HG03460 (cell line): ENCODE measurements around the gene MTFP1.
"Not testable (repeated sequence)": the region's sequence is repeated elsewhere in the genome, so short reads cannot be mapped to it uniquely, and the experiment has no call there.

Experiments used
- ATAC-seq: cut with Tn5 transposase; IDR thresholded peaks from one replicate; pipeline ENCODE4 v1.9.1; 2021; ENCODE audit not compliant: unreplicated experiment

The MTFP1 gene

DNA sequence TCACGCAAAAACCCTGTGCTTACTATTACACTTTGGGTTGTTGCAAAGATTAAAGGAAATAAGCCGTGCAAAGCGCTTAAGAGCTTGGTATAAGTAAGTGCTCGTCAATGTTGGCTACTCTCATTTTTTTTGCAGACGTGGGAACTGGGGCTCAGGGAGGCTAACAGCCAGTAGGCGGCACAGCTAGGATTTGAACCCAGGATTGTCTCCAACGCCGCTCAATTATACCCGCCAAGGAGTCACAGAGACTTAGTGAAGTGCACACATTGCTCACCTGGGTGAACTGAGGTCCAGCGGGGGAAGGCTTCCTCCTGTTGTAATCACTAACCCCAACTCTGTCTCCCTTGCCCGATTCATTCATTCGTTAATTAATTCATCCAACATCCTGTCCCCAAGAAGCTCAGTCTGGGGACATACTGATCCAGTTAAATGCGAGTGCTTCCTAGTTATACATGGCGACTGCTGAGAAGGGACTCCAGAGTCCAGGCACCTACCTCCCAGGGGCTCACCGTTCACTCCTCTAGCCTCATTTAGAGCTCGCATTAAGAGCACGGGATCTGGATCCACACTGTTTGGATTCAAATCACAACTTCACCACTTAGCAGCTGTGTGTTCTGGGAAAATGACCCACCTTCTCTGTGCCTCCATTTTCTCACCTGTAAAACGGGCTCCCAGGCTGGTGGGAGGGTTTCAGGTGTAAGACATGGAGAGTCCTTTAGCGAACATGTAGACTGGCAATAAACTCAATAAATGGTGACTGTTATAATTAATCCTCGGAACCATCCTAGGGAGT lies 838 bp upstream of the MTFP1 start:
- ATAC-seq = no peak

DNA sequence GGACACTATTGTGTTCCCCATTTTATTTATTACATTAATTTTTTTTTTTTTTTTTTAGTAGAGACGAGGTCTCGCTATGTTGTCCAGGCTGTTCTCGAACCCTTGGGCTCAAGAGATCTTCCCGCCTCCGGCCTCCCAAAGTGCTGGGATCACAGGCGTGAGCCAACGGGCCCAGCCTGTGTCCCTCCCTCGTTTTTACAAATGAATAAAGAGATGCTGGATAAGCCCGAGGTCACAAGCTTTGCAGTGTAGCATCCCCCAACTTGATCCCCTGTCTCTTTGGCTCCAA lies 297 bp upstream of the MTFP1 start:
- ATAC-seq = no peak

DNA sequence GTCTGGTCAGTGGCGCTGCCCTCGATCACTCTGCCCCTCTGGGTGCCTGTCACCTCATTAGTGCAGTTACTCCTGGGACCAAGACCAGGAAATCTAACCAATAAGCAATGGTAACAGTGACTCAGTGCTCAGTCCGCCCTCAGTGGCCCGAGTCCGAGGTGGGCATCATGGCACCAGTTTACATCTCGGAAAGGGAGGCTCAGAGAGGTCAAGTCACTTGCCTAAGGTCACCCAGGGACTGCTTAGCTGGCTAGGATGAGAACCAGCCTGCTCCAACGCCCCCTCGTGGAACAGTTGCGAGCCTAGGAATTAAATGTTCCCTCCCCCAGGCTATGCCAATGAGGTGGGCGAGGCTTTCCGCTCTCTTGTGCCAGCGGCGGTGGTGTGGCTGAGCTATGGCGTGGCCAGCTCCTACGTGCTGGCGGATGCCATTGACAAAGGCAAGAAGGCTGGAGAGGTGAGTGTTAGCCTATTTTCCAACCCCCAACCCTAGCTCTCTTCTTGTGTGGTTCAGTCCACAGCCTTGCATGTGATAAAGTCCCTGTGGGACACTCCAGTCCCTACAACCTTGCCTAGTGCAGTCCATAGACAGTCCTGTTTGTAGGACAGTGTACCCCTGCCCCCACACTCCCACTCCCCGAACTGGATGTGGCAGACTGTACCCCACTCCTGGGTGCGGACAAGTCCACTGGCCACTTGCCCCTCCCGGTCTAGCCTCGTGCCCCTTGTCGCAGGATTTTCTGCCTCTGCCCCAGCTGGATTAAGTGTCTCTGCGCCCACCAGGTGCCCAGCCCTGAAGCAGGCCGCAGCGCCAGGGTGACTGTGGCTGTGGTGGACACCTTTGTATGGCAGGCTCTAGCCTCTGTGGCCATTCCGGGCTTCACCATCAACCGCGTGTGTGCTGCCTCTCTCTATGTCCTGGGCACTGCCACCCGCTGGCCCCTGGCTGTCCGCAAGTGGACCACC lies 1.1 kb downstream of the MTFP1 start:
- ATAC-seq = no peak

DNA sequence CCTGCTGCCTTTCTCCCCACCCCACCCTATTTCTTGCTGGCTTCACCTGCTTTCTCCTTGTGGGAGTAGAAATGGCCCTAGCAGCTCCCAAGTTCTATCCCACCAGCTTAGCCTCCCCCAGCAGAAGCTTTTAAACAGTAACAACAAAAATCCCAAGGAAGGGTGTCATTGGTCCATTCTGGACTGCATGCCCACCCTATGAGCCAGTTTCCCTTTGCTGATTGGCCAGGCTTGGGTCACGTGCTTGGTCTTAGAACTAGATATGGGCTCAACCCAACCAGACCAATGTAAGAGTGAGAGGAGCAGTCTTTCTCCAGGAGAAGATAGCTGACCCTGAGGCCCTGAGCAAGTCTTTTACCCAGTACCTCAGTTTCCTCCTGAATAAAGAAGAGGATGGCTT lies 2.3 kb downstream of the MTFP1 start:
- no peak for ATAC-seq

DNA sequence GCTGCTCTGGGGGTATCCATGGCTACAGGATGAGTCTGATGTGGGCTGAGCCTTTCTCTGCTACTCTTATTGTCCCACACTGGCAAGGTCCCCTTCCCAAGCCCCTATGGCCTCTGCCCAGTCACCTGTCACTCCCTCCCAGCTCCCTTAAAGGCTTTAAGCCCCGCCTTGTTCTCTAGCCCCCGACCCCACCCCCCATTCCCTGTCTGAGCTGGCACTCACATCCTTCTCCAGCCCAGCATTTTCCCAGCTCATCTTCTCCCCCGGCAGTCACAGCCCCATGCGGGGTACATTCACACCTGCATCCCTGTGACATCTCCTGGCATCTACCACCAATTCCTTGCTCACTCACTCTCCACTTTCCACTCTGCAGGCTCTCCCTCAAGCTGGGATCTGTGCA lies 4.3 kb downstream of the MTFP1 start:
- ATAC-seq = no peak

DNA sequence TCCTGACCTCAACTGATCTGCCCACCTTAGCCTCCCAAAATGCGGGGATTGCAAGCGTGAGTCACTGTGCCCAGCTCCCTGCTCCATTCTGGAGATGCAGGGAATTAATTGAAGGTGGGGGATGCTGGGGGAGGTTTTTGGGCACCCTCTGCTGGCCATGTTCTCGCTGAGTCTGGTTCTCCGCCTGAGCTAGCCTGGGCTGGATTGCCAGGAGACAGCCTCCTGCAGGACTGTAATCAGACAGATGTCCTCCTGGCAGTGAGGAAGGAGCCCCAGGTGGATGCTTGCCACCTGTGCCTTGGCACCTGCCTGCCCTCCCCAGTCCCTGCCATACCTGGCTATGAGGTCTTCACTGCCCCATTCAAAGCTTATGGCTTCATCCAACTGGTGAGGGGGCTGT lies 5.4 kb downstream of the MTFP1 start:
- ATAC-seq = no peak

DNA sequence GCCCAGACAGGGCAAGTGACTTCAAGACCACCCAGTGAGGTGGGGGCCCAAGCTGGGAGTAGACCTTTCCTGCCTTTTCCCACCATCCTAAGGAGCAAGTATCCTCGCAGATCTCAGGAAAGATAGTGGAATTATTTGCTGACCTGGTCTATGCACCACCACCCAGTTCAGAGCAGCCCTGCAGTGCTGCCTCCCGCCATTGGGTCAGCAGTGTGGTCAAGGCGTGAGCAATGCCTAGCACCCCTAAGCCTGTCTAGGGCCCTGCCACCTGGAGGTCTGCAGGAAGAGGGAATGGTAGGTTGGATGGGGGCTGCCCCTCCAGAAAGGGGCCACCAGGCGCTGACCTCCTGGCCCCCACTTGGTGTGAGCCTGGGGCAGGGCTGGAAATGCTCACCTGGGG lies 6.5 kb downstream of the MTFP1 start:
- no peak for ATAC-seq

DNA sequence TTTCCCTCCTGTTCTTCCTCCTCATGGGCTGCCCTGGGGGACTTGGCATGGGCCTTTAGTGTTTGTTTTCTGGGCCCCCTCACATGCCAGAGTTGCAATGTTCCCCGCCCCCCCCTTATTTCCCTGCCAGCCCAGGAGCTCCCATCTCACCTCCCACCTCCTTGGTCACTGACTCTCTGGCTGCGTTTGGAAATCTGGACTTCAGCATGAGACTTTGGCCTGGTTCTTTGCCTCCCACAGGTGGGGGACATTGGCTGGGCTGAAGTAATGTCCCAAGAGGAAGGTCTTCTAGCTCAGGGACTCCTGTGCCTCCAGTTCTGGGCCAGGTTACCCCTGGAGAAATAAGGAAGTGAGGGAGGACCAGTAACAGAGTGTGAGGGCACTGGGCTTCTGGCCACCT lies 7.0 kb downstream of the MTFP1 start:
- ATAC-seq = no peak

DNA sequence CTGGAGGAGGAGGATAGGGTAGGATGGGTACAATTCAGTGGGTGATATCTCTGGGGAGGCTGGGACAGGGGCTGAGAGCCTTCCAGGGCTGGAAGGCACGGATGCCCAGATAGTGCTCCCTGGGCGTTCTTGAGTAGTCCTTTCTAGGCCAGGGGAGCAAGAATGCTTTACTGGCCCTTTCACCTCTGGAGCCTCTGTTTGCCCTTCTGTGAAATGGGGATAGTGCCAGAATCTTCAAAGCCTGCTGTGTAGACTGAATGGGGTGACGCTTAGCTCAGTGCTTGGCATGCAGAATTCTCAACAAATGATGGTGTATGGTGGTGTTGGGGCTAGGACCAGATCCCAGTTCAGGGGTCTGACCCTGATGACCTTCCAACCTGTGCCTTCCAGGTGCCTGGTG lies 7.7 kb downstream of the MTFP1 start:
- no peak for ATAC-seq

DNA sequence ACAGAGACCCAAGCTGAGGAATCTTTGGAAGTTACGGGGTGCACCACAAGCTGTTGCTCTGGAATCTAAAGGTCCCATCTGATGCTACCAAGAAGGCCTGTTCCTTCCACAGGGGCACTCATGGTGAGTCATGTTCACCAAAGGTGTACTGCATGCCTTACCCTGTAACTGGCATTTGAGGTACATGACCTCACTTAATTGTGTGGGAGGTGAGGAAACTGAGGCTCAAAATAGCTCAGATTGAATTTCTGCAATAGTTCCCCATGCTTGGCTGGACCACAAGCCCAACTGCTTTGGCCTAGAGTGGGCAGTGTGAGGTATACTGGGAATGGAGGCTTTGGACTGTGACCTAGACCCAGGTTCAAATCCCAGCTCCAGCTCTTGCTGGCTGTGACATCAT lies 8.2 kb downstream of the MTFP1 start:
- ATAC-seq = no peak

DNA sequence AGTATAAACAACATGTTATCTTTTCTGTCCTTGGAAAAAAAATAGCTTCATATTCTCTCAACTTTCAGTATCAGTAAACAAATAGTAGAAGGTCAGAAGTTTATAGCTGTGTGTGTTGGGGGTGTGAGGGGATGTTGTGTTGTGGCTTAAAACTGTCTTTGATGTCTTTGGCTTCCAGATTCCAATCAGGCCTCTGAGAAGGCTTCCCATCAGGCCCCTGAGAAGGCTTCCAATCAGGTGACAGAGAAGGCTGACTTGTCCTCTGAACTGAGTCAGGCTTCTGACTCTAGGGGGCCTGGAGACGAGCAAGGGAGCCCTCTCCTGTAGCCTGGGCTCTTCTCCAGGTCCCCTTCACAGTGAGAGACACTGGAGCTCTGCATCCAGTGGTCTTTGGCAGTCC lies 9.3 kb downstream of the MTFP1 start:
- no peak for ATAC-seq

DNA sequence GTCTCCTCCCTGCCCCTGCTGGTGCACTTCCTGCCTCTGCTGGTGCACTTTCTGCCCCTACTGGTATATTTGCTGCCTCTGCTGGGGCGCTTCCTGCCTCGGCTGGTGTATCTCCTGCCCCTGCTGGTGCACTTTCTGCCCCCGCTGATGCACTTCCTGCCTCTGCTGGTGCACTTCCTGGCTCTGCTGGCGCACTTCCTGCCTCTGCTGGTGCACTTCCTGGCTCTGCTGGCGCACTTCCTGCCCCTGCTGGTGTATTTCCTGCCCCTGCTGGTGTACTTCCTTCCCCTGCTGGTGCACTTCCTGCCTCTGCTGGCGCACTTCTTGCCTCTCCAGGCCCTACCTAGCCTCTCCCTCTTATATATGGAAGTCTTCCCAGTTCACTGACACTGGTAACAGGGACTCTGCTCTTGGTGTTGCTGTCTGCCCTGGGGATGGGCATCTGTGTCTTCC lies 10.1 kb downstream of the MTFP1 start:
- no peak for ATAC-seq

DNA sequence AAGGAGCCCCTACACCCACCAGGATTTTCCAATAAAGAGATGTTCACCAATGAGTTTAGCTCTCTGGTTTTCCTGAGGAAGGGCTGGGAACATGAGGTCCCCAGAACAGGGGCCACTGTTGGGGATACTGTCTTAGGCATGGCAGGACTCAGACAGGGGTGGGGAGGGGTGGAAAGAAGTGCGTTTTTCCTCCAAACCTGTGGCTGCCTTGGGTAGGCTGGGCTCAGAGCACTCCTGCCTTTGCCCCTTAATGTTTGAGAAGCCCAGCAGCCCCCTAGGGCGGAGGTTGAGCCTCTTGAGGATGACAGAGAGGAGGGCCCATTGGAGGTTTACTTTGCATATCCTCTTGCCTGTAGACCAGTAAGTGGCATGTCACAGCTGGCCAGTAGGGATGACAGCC lies 10.6 kb downstream of the MTFP1 start:
- ATAC-seq = no peak

DNA sequence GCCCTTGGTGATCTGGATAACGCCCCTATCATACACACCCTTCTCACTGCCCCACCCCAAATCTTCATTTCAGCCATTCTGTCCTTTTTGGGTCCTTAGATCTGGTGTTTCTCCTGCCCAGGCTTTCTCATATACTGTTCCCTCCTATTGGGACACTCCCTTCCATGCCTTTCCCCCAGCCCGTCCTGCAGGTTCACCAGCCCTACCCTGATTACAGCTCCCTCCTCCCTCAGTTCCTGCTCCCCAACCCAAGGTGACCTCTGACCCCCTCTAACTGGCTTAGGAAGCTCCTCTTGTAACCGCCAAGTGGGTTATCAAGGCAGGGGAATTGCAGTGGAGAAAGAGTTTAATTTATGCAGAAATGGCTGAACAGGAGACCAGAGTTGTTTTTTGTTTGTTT lies 13.0 kb downstream of the MTFP1 start:
- no peak for ATAC-seq

DNA sequence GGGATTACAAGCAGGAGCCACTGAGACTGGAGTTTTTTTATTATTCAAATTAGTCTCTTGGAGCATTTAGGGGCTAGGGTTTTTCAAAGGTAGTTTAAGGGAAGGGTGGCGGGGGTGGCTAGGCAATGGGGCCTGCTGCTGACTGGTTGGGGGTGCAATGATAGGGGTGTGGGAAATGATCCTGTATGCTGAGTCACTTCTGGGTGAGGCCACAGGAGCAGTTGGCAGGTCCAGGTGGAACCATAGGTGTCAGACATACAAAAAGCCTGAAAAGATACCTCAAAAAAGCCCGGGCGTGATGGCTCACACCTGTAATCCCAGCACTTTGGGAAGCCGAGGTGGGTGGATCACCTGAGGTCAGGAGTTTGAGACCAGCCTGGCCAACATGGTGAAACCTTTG lies 13.7 kb downstream of the MTFP1 start:
- no peak for ATAC-seq

DNA sequence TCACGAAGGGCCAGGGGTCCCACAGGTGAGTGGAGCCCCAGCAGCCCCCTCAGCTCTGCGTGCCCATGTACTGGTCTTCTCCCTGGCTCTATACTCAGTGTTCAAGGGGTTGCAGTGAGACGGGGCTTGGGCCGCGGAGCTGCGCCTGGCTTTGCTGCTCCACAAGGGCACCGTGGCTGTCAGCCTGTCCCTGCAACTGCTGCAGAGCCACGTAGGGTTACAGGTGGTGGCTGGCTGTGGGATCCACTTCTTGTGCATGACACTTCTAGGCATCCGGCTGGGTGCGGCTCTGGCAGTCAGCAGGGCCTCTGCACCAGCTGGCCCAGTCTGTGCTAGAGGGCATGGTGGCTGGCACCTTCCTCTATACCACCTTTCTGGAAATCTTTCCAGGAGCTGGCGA lies 14.3 kb downstream of the MTFP1 start:
- ATAC-seq = no peak

DNA sequence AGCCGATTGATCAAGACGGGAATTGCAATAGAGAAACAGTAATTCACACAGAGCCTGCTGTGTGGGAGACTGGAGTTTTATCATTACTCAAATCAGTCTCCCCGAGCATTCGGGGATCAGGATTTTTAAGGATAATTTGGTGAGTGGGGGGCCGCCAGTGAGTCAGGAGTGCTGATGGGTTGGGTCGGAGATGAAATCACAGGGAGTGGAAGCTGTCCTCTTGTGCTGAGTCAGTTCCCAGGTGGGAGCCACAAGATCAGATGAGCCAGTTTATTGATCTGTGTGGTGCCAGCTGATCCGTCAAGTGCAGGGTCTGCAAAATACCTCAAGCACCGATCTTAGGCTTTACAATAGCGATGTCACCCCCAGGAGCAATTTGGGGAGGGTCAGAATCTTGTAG lies 15.5 kb downstream of the MTFP1 start:
- ATAC-seq = no peak

DNA sequence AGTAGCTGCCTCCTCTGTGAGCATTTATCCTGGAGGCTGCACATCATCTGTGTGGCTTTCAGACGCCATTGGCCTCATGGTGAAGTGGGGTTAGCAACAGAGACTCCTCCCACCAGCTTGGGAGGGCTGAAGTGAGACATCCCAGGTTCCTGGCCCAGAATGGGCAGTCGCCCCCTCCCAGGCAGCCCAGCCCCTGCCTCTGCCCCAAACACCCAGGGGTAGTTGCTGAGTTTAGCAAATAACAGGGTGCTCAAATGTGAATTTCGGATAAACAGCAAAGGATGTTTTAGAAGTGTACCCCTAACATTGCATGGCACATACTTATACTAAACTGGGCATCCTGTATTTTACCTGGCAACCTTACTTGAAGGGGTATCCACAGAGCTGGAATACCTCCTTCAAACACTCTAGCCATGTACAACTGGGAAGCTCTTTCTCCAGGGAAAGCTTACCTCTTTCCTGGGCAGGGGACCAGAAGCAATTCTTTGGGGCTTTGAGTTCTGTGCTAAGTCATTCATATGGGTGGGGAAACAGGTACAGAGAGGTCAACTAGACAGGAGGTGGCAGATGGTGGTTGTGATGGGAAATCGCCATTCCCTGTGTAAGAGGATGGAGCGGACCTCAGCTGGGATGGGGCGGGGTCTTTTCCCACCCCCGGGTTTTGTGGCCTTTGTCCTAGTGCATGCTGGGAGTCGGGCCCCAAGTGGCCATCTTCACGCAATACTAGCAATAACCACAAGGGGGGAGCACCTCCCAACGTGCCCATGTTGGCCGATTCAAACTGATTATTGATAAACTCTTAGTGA lies 19.3 kb downstream of the MTFP1 start:
- ATAC-seq = no peak

DNA sequence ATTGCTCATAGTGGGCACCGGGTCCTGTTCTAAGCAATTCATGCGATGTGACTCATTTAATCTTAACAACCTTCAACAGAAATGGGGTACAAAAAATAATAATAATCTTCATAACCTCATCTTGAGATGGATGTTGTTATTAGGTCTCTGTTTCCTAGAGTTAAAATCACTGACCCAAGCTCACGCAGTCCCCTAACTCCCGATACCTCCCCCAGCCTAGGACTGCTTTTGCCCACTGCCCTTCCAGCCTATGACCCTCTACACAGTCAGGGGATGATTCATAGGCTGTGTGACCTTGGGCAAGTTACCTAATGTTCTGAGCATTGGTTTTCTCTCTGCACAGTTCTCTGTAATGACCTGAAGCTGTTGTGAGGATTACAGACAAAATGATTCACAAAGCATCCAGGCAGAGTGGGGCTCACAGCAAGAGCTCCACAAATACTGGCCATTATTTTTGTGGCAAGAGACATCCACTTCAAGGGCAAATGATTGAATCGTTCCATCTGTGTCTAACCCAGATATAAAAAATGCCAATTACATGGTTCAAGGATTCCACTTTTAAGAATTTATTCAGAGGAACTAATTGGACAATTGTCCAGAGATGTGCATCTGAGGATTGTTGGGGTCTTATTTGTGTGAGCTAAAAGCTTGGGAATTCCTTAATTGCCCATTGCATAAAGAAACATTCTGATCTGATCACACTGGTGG lies 20.0 kb downstream of the MTFP1 start:
- no peak for ATAC-seq

DNA sequence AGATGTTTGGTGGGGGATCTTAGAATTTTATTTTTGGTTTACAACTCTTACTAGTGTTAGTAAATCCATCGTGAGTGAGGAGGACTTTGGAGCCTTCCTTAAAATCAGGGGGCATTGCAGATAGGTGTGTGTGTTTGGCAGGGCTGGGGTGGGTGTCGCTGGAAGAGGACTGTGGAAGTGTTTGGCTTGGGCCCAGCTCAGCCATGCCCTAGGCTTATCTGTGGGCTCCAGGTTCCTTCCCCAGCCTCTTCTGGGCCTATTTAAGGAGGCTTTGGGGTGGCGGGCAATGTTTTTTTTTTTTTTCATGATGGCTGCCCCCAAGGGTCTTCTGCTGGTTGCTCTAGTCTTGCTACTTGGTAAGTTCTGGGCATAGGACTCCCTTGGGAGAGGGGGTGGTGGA lies 22.1 kb downstream of the MTFP1 start:
- no peak for ATAC-seq

DNA sequence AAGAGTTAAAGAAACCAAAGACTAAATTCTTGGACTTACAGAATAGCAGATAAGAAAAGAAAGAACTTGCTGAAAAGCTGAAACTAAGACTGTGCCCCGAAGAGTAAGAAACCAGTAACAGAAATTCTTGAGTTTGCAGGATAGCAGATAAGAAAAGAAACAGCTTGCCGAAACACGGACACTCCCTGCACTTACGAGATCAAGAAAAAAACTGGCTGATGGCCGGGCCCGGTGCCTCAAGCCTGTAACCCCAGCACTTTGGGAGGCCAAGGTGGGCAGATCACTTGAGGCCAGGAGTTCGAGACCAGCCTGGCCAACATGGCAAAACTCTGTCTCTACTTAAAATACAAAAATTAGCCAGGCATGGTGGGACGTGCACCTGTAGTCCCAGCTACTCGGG lies 25.9 kb downstream of the MTFP1 start:
- ATAC-seq = not testable (repeated sequence)
